ENCODE results near the gene KDSR.
"Not testable (repeated sequence)": the region's sequence is repeated elsewhere in the genome, so short reads cannot be mapped to it uniquely, and the experiment has no call there.

The KDSR gene

DNA sequence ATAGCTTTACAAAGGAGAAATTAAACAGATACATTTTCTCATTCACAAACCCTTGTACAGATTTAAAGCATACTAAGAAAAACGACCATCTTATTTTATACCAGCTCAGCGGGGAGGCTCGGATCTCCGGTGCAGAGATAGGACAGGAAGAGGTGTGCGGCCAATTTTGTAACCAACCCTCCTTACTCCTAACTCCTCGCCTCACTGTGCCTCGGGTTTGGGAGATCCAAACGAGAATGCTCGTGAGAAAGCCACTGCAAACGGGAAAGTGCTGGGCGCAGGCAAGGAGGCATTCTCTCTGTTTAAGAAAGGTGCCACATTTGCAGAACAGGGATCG lies 1.2 kb downstream of the KDSR start:
- no peak for DNase-seq

GRCh38 chr18:63363951-63364350 lies 3.1 kb downstream of the KDSR start:
- no peak for DNase-seq

GRCh38 chr18:63363420-63363819 lies 3.6 kb downstream of the KDSR start:
- DNase-seq, result not testable (repeated sequence)

DNA sequence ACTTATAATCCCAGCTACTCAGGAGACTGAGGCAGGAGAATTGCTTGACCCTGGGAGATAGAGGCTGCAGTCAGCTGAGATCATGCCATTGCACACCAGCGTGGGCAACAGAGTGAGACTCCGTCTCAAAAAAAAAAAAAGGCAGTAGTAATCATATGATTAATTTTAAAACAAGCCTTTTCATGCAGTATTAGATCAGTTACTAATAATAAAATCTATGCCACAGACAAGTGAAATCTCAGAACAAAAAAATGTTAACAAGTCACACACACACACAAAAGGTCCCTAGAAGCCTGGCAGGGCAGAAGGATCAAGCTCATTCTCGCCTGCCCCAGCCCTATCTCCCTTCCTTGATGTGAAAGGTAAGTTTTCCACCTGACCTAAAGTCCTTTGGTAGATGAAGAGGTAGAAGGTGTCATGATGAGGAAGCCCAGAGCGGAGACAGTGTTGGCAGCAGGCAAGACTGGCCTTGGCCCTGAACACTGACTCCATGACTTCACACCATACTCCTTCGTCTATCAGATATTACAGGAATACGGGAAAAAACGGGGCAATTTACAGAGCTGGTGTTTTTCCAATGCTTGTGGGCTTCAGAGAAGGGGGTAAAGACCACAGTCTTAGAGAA lies 10.6 kb downstream of the KDSR start:
- no peak for DNase-seq

DNA sequence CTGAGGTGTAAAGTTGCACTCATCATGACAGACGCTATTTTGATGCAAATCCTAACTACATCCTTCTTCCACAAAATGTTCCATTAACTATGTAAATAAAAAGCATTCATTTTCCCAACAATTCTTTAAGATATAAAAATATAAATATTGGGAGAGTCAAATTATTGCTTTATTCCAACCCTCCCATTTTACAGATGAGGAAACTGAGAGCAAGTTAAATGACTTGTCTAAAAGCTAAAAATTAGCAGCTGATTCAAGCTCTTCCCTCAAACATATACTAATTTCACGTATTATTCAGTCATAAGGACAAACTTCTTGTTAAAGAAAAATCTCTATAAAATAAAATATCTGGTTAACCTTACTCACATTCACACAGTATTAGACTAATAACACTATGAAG lies 16.8 kb downstream of the KDSR start:
- no peak for DNase-seq

DNA sequence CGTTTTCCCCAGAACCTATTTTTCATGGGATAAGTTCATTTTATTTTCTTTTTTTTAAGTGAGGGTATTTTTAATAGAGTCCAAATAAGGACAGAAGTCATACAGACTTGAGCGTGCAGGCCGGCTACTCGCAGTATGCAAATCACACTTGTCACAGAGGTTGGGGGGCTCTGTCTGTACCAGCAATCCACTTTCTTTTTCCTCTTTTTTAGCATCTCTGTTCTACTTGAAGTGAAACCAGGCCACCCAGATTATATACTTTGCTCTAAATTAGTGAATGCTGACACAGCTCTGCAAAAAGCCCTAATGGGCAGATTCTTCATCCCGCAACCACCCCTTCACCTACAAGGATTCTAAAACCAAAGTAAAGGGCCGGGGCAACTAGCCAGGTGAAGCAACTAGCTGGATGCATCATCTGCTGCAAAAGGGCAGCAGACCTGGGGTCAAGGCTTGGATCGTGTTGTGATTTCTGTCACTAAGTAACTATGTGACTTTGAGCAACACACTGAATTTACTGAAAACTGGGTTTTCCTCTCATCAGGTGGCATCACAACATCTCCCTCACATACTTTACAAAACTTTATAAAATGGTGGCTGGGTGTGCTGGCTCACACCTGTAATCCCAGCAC lies 18.4 kb downstream of the KDSR start:
- DNase-seq, result no peak

- no peak for DNase-seq
These were observed 20.4 kb downstream of the KDSR start for GRCh38 chr18:63346480-63347183.

DNA sequence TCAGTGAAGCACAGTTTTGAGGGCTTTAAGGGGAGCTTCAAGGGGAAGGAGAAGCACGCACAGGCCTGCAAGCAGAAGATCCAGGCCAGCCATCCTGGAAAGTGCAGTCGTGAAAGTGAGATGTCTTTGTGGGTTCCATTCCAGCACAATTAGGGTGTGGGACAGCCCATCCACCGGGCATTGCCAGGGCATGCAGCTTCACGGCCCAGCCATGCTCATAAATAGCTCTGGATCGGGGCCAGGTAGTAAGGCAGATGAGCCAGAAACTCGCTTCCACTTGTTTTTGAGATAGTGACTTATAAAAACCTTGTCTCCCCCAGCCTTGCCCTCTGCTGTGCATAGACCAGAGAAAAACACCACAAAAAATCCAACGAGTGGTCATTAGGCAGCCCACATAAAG lies 21.0 kb downstream of the KDSR start:
- DNase-seq, result no peak

- DNase-seq, result no peak
These were observed 22.1 kb downstream of the KDSR start for GRCh38 chr18:63344918-63345317.

GRCh38 chr18:63344263-63344662 lies 22.7 kb downstream of the KDSR start:
- DNase-seq, result no peak

GRCh38 chr18:63342206-63342605 lies 24.8 kb downstream of the KDSR start:
- peak; percentile 7 for DNase-seq

GRCh38 chr18:63339920-63340484 lies 27.0 kb downstream of the KDSR start:
- DNase-seq, result peak; percentile 27

- no peak for DNase-seq
These were observed 30.5 kb downstream of the KDSR start for GRCh38 chr18:63336366-63337099.

DNA sequence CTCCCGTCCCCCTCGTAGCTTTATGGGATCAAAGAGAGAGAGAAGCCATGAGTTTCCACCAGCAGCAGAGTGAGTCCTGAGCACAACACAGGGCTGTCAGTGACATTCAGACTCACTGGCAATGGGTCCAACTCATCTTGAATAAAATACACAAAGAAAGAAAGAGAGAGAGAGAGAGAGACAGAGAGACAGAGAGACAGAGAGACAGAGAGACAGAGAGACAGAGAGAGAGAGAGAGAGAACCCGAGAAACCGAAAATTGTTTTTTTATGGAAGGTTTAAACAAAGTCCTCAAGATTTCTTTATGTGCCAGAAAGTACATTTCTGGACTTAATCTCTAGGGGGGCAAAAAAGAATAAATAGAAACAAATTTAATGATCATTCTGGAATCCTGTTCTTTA lies 35.9 kb downstream of the KDSR start:
- no peak for DNase-seq

- no peak for DNase-seq
These were observed 37.4 kb downstream of the KDSR start for GRCh38 chr18:63329431-63330145.

- DNase-seq, result no peak
These were observed 41.0 kb downstream of the KDSR start for GRCh38 chr18:63326011-63326410.

GRCh38 chr18:63325086-63325686 lies 41.8 kb downstream of the KDSR start:
- DNase-seq, result no peak

DNA sequence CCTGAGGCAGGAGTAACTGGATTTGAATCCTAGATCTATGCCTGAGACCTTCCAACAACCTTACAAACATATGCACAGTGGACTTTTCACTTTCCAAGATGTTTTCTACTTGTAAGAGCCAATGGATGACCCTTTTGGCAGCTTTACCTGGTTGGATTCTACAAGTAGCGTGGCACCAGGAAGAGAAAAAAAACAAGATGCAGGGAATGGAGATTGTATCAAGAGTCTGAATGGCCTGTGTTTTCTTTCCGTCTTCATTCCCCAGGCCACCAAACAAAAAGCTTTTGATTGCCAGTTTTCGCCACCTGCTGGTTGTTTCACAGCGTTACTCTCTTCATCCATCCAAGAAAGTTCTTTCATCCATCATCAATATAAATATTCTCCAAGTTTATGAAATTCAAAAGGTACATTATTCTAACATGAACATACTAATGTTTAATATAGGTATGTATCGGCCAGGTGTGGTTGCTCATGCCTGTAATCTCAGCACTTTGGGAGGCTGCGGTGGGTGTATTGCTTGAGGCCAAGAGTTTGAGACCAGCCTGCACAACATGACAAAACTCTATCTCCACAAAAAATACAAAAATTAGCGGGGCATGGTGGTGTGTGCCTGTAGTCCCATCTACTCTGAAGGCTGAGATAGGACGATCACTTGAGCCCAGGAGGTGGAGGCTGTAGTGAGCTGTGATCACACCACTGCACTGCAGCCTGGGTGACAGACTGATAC lies 43.9 kb downstream of the KDSR start:
- peak; percentile 82 for DNase-seq

DNA sequence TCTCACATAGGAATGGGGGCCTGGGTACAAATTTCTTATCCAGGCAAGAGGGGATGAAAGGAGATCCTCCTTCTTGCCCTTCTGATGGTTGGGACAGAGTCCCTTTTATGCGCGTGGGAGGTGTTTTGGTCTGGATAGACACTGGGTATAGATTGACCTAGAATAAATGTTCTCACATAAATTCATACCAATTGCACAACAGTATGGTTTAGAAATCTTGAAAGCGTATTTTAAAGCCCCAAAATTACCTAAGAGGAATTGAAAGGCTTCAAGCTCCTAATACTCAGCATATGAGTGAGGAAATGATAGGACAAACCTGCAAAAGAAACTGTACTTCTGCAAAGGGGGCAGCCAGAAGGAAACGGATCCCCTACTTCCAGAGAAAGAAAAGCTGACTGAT lies 44.8 kb downstream of the KDSR start:
- no peak for DNase-seq

- DNase-seq, result no peak
These were observed 45.7 kb downstream of the KDSR start for GRCh38 chr18:63321291-63321690.

GRCh38 chr18:63320975-63321265 lies 46.1 kb downstream of the KDSR start:
- DNase-seq, result no peak
